Mammary microvascular endothelial cell (primary cell): Measurements from ENCODE around the gene SLC34A3. TPM values are rescaled to one million over a fixed set of nuclear protein-coding genes. Genes with fewer than 3 reads are reported as not detected.

ENCODE experiments used
- total RNA-seq: library from RNA; depleted of rRNA; stranded (reverse); fragments of >200 nt; gene quantifications from 2 replicates; pipeline ENCODE4 v1.2.3, GENCODE V29; 2015

Gene SLC34A3
- total RNA-seq, 1 donor from 2014 or later = not detected

Other genes with a start within 250 kb of the SLC34A3 start
- gene LCNL1, start 247.9 kb upstream of the SLC34A3 start, total RNA-seq = not detected in 2 replicates
- 53.2 and 65.9 TPM in 2 replicates for gene PAXX, start 238.5 kb upstream of the SLC34A3 start, total RNA-seq
- gene CLIC3, start 234.3 kb upstream of the SLC34A3 start, total RNA-seq = 0.40 TPM in 1 of 2 replicates, not detected in the other
- 6.9 and 7.3 TPM in 2 replicates for gene ABCA2, start 202.7 kb upstream of the SLC34A3 start, total RNA-seq
- not detected in 2 replicates for gene FUT7, start 198.8 kb upstream of the SLC34A3 start, total RNA-seq
- 67.3 and 71.1 TPM in 2 replicates for gene NPDC1, start 184.7 kb upstream of the SLC34A3 start, total RNA-seq
- gene ENTPD2, start 176.8 kb upstream of the SLC34A3 start, total RNA-seq = not detected in 2 replicates
- gene SAPCD2, start 160.3 kb upstream of the SLC34A3 start, total RNA-seq = 28.1 and 30.2 TPM in 2 replicates
- gene UAP1L1, start 153.4 kb upstream of the SLC34A3 start, total RNA-seq = 21.9 and 23.0 TPM in 2 replicates
- gene MAN1B1, start 143.9 kb upstream of the SLC34A3 start, total RNA-seq = 69.4 and 75.7 TPM in 2 replicates
- gene DPP7, start 116.2 kb upstream of the SLC34A3 start, total RNA-seq = 88.5 and 107 TPM in 2 replicates
- gene GRIN1, start 91.7 kb upstream of the SLC34A3 start, total RNA-seq = not detected in 2 replicates
- gene LRRC26, start 60.9 kb upstream of the SLC34A3 start, total RNA-seq = not detected in 2 replicates
- not detected in 2 replicates for gene TMEM210, start 58.8 kb upstream of the SLC34A3 start, total RNA-seq
- 17.6 and 25.1 TPM in 2 replicates for gene ANAPC2, start 42.3 kb upstream of the SLC34A3 start, total RNA-seq
- gene SSNA1, start 42.2 kb upstream of the SLC34A3 start, total RNA-seq = 127 and 150 TPM in 2 replicates
- 6.9 and 7.7 TPM in 2 replicates for gene TPRN, start 30.2 kb upstream of the SLC34A3 start, total RNA-seq
- gene TMEM203, start 25.3 kb upstream of the SLC34A3 start, total RNA-seq = 36.2 and 39.1 TPM in 2 replicates
- gene NDOR1, start 25.2 kb upstream of the SLC34A3 start, total RNA-seq = 13.4 and 16.6 TPM in 2 replicates
- gene RNF208, start 8.7 kb upstream of the SLC34A3 start, total RNA-seq = not detected in 2 replicates
- 0.20 and 0.25 TPM in 2 replicates for gene CYSRT1, start 5.7 kb upstream of the SLC34A3 start, total RNA-seq
- not detected in 2 replicates for gene RNF224, start 3.4 kb upstream of the SLC34A3 start, total RNA-seq
- gene TUBB4B, start 10.4 kb downstream of the SLC34A3 start, total RNA-seq = 1,008 and 1,079 TPM in 2 replicates
- gene STPG3, start 20.4 kb downstream of the SLC34A3 start, total RNA-seq = not detected in 2 replicates
- 54.6 and 68.4 TPM in 2 replicates for gene NELFB, start 24.4 kb downstream of the SLC34A3 start, total RNA-seq
- gene TOR4A, start 46.8 kb downstream of the SLC34A3 start, total RNA-seq = 41.4 and 44.7 TPM in 2 replicates
- gene NRARP, start 71.4 kb downstream of the SLC34A3 start, total RNA-seq = 35.8 and 43.9 TPM in 2 replicates
- gene EXD3, start 192.3 kb downstream of the SLC34A3 start, total RNA-seq = 7.2 and 8.2 TPM in 2 replicates
- 0.07 TPM in 1 of 2 replicates, not detected in the other for gene NOXA1, start 192.5 kb downstream of the SLC34A3 start, total RNA-seq
- gene ENTPD8, start 210.5 kb downstream of the SLC34A3 start, total RNA-seq = 0.05 and 1.5 TPM in 2 replicates
- gene NSMF, start 228.4 kb downstream of the SLC34A3 start, total RNA-seq = 48.2 and 50.1 TPM in 2 replicates